ENCODE results near the gene FAM114A2.

DNA sequence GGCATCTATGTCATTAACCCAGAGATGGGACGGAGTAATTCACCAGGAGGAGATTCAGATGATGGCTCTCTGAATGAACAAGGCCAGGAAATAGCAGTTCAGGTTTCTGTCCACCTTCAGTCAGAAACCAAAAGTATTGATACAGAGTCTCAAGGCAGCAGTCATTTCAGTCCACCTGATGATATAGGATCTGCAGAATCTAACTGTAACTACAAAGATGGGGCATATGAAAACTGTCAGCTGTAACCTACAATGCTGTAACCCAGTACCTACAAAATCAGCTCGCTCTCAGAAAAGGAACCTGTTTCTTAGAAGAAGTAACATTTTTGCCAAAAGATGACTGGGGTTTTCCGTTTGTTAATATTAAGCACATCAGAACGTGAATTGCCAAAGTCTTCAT lies 14.8 kb upstream of the FAM114A2 start:
- TF ChIP-seq POLR2A (IDR thresholded peaks at IDR 0.05; ENCODE audit: low read length), result no peak
- TF ChIP-seq GATA1 (IDR thresholded peaks at IDR 0.05; ENCODE audit: low read depth, low read length), result no peak

Measured in erythroblast (primary cell).